ENCODE data around the gene OR5K1. TPM values are rescaled to one million over a fixed set of nuclear protein-coding genes. Genes with fewer than 3 reads are reported as not detected.

OR5K1 gene
- total and polyA plus RNA-seq, 2 donors (not counting 1 experiment from before 2014, with no cell fraction given) = not detected

- intact Hi-C loops (cut with micrococcal nuclease) = no loop called here
- H3K4me1 Mint-ChIP-seq = no peaks in the 10 kb centered on the region
- H3K4me3 Mint-ChIP-seq = no peak overlapping the region
- no peaks in the 10 kb centered on the region for H4K20me1 ChIP-seq (ENCODE audit: control insufficient read depth, insufficient read depth, low read length, poor library complexity, severe bottlenecking)
- no peak for DNase-seq
- no peaks in the 10 kb centered on the region for H3K9me3 Mint-ChIP-seq (ENCODE audit: insufficient read depth)
- no peak overlapping the region for H2AFZ ChIP-seq (ENCODE audit: insufficient read depth, low read depth, low read length, poor library complexity, severe bottlenecking)
- H3K27ac ChIP-seq (ENCODE audit: low read length in 2 of 2) = no peak overlapping the region
- no peak overlapping the region for H3K4me3 ChIP-seq (ENCODE audit: control extremely low read depth in 1 of 5, extremely low read depth in 1 of 5, insufficient read depth in 1 of 5, low read depth in 2 of 5, low read length in 4 of 5)
- H3K9me3 ChIP-seq (ENCODE audit: control extremely low read depth in 1 of 3, control insufficient read depth in 2 of 3, insufficient read depth in 1 of 3, low read length in 2 of 3) = peaks cover 0 to 4% (median 0%) of the 10 kb centered on the region in 3 donors
- ATAC-seq (ENCODE audit: low read depth) = no peak
- H3K4me1 ChIP-seq (ENCODE audit: control insufficient read depth in 2 of 2, insufficient read depth in 2 of 2, low read length in 2 of 2) = no peaks in the 10 kb centered on the region
- H3K27me3 ChIP-seq (replicated peaks in 1 of 4; ENCODE audit: control extremely low read depth in 1 of 4, control insufficient read depth in 3 of 4, insufficient read depth in 4 of 4, low read length in 3 of 4) = peaks cover 0 to 4% (median 0%) of the 10 kb centered on the region in 4 experiments
- 90% methylated on average over 2 of the region's 7 CpGs for WGBS (ENCODE audit: insufficient coverage)
- H3K79me2 ChIP-seq (ENCODE audit: control insufficient read depth, insufficient read depth, low read length) = no peaks in the 10 kb centered on the region
- H3K4me2 ChIP-seq (replicated peaks; ENCODE audit: low read depth, low read length, poor library complexity, severe bottlenecking) = no peak overlapping the region
- no peak overlapping the region for H3K27ac Mint-ChIP-seq
- no peaks in the 10 kb centered on the region for H3K36me3 ChIP-seq (replicated peaks in 1 of 2; ENCODE audit: control extremely low read depth in 1 of 2, control insufficient read depth in 1 of 2, extremely low read depth in 1 of 2, insufficient read depth in 2 of 2, low read length in 1 of 2)
- CTCF ChIA-PET = no interaction called here
- no peaks in the 10 kb centered on the region for H3K27me3 Mint-ChIP-seq
- POLR2A ChIA-PET = no interaction called here
- no peak overlapping the region for H3K9ac ChIP-seq (ENCODE audit: low read length)
- TF ChIP-seq CTCF (IDR thresholded peaks at IDR 0.05) = no peak
- TF ChIP-seq EZH2 (IDR thresholded peaks at IDR 0.05; ENCODE audit: borderline replicate concordance, insufficient read depth, low read depth, low read length, poor library complexity, severe bottlenecking) = no peak
Observed at GRCh38 chr3:98449606-98450193, 13.3 kb upstream of the OR5K1 start.

GRCh38 chr3:98450372-98450771 lies 12.6 kb upstream of the OR5K1 start:
- no peak for TF ChIP-seq EZH2 (IDR thresholded peaks at IDR 0.05; ENCODE audit: borderline replicate concordance, insufficient read depth, low read depth, low read length, poor library complexity, severe bottlenecking)
- no peak for TF ChIP-seq CTCF (IDR thresholded peaks at IDR 0.05)
- no peak overlapping the region for H3K27ac Mint-ChIP-seq
- Histone ChIP-seq H3K4me1 (ENCODE audit: control insufficient read depth in 2 of 2, insufficient read depth in 2 of 2, low read length in 2 of 2) (no peaks in the 10 kb centered on the region), H3K9me3 (ENCODE audit: control extremely low read depth in 1 of 3, control insufficient read depth in 2 of 3, insufficient read depth in 1 of 3, low read length in 2 of 3) (peaks cover 0 to 4% (median 0%) of the 10 kb centered on the region in 3 donors), H4K20me1 (ENCODE audit: control insufficient read depth, insufficient read depth, low read length, poor library complexity, severe bottlenecking) (no peaks in the 10 kb centered on the region), H3K27me3 (replicated peaks in 1 of 4; ENCODE audit: control extremely low read depth in 1 of 4, control insufficient read depth in 3 of 4, insufficient read depth in 4 of 4, low read length in 3 of 4) (peaks cover 0 to 4% (median 0%) of the 10 kb centered on the region in 4 experiments), H3K4me2 (replicated peaks; ENCODE audit: low read depth, low read length, poor library complexity, severe bottlenecking) (no peak overlapping the region), H3K9ac (ENCODE audit: low read length) (no peak overlapping the region), H3K79me2 (ENCODE audit: control insufficient read depth, insufficient read depth, low read length) (no peaks in the 10 kb centered on the region), H3K27ac (ENCODE audit: low read length in 2 of 2) (no peak overlapping the region), H3K4me3 (ENCODE audit: control extremely low read depth in 1 of 5, extremely low read depth in 1 of 5, insufficient read depth in 1 of 5, low read depth in 2 of 5, low read length in 4 of 5) (no peak overlapping the region), H3K36me3 (replicated peaks in 1 of 2; ENCODE audit: control extremely low read depth in 1 of 2, control insufficient read depth in 1 of 2, extremely low read depth in 1 of 2, insufficient read depth in 2 of 2, low read length in 1 of 2) (no peaks in the 10 kb centered on the region), H2AFZ (ENCODE audit: insufficient read depth, low read depth, low read length, poor library complexity, severe bottlenecking) (no peak overlapping the region)
- no peak for DNase-seq
- no peak overlapping the region for H3K4me3 Mint-ChIP-seq
- no peak for ATAC-seq (ENCODE audit: low read depth)
- CTCF ChIA-PET = no interaction called here
- H3K27me3 Mint-ChIP-seq = no peaks in the 10 kb centered on the region
- no peaks in the 10 kb centered on the region for H3K9me3 Mint-ChIP-seq (ENCODE audit: insufficient read depth)
- intact Hi-C loops (cut with micrococcal nuclease) = no loop called here
- POLR2A ChIA-PET = no interaction called here
- no peaks in the 10 kb centered on the region for H3K4me1 Mint-ChIP-seq
- no CpG with 5 or more reads among the region's 4 CpGs for WGBS (ENCODE audit: insufficient coverage)

Measured in B cell (primary cell).